ENCODE data around the gene ZNF341.

- TF ChIP-seq EZH2 (IDR thresholded peaks at IDR 0.05; ENCODE audit: low read depth, low read length, severe bottlenecking) (no peak), SRF (IDR thresholded peaks at IDR 0.05; ENCODE audit: low read depth, low read length) (no peak), CEBPB (IDR thresholded peaks at IDR 0.05; ENCODE audit: low read depth, low read length) (no peak), ZNF274 (IDR thresholded peaks at IDR 0.05; ENCODE audit: borderline replicate concordance, extremely low read depth, low read length) (no peak), CTCF (IDR thresholded peaks at IDR 0.05; ENCODE audit: control extremely low read depth in 1 of 3, insufficient read depth in 1 of 3, low read depth in 1 of 3, low read length in 3 of 3) (no peak), POLR2A (IDR thresholded peaks at IDR 0.05; ENCODE audit: control extremely low read depth in 1 of 2, low read depth in 2 of 2, low read length in 2 of 2) (no peak), ATF3 (IDR thresholded peaks at IDR 0.05; ENCODE audit: insufficient read depth, low read depth, low read length) (no peak), POLR2AphosphoS5 (IDR thresholded peaks at IDR 0.05; ENCODE audit: low read depth, low read length) (no peak), ASH2L (IDR thresholded peaks at IDR 0.05; ENCODE audit: low read length) (peak; percentile 6), SP1 (IDR thresholded peaks at IDR 0.05; ENCODE audit: low read depth, low read length) (no peak), MAX (IDR thresholded peaks at IDR 0.05) (no peak; the same call in 1 of the 2 replicates)
Measured at GRCh38 chr20:33709905-33710541, 21.8 kb upstream of the ZNF341 start.

Data from H1 (cell line).